GM12878 (cell line): ENCODE measurements around the gene FARS2. TPM values are rescaled to one million over a fixed set of nuclear protein-coding genes. Genes with fewer than 3 reads are reported as not detected.

Experiments used
- ATAC-seq: fragments of 200-7000 bp; cut with Tn5 transposase; 3 replicates; pipeline ENCODE4 v1.9.1; 2020; ENCODE audit warnings: mild to moderate bottlenecking, moderate library complexity
- BruUV-seq: library from RNA; stranded (reverse); fragments of 400-500 nt; replicated peaks from 2 replicates; lab custom pipeline; 2021; lab: Mats Ljungman, UMichigan
- CTCF ChIA-PET: fragments of 300-600 bp; sonication (Branson Sonifier 250); formaldehyde crosslinking; extraction: SDS; loops from one replicate; lab custom pipeline; 2021; ENCODE audit warnings: inconsistent platforms; lab: Yijun Ruan, JAX
- POLR2A ChIA-PET: fragments of 350-600 bp; formaldehyde crosslinking; extraction: SDS; loops from one replicate; lab custom pipeline; 2021; ENCODE audit warnings: inconsistent platforms; lab: Charles Lee
- RAD21 ChIA-PET: fragments of 300-600 bp; sonication (Branson Sonifier 250); formaldehyde crosslinking; loops from one replicate; lab custom pipeline; 2023; ENCODE audit warnings: antibody characterized with exemption; ENCODE audit not compliant: unreplicated experiment; lab: Charles Lee
- SMC1A ChIA-PET: fragments of 300-600 bp; sonication (Branson Sonifier 250); formaldehyde crosslinking; loops from one replicate; lab custom pipeline; 2023; ENCODE audit not compliant: unreplicated experiment, uncharacterized antibody; lab: Charles Lee
- DNase-seq: peaks from one replicate; pipeline ENCODE4 v3.0.0-alpha.2; 2011; ENCODE audit warnings: low read depth, low spot score
- FAIRE-seq: peaks from 3 replicates; lab custom pipeline; 2011; peaks lifted over from hg19 to GRCh38; lab: Jason Lieb, UNC
- H2AFZ ChIP-seq: 2 replicates; pipeline ENCODE4 v1.6.0; 2011; ENCODE audit warnings: low read depth, low read length, control low read depth; ENCODE audit not compliant: control insufficient read depth
- H3K27ac ChIP-seq: 2 replicates; pipeline ENCODE4 v1.5.1; 2011; ENCODE audit warnings: control low read depth; ENCODE audit not compliant: control insufficient read depth, insufficient read depth
- H3K27me3 ChIP-seq, 2 experiments: replicated peaks in 1 of 2; 2 replicates each; pipeline versions ENCODE4 v1.6.0 to v1.6.1; 2011; ENCODE audit warnings: low read length in 1 of 2; ENCODE audit not compliant: control insufficient read depth in 2 of 2, insufficient read depth in 2 of 2
- H3K36me3 ChIP-seq, 2 experiments: 2 replicates each; pipeline ENCODE4 v1.5.1; 2011; ENCODE audit warnings: low read length in 1 of 2; ENCODE audit not compliant: control insufficient read depth in 2 of 2, insufficient read depth in 2 of 2
- H3K4me1 ChIP-seq: 2 replicates; pipeline ENCODE4 v1.6.1; 2011; ENCODE audit warnings: mild to moderate bottlenecking, low read length, moderate library complexity, mixed read lengths; ENCODE audit not compliant: control insufficient read depth, insufficient read depth
- H3K4me2 ChIP-seq: 2 replicates; pipeline ENCODE4 v1.6.0; 2011; ENCODE audit warnings: control low read depth; ENCODE audit not compliant: control insufficient read depth, insufficient read depth
- H3K4me3 ChIP-seq: fragments of 200-600 bp; sonication (generic); 2 replicates; pipeline ENCODE4 v1.5.1; 2016
- H3K79me2 ChIP-seq: 2 replicates; pipeline ENCODE4 v1.6.0; 2011; ENCODE audit warnings: low read length; ENCODE audit not compliant: control insufficient read depth, insufficient read depth
- H3K9ac ChIP-seq: 2 replicates; pipeline ENCODE4 v1.8.0; 2011; ENCODE audit warnings: low read length, control low read depth, mixed read lengths; ENCODE audit not compliant: control insufficient read depth, insufficient read depth
- H3K9me3 ChIP-seq: replicated peaks from 3 replicates; pipeline ENCODE4 v1.5.1; 2011; ENCODE audit warnings: mild to moderate bottlenecking, low read length; ENCODE audit not compliant: control insufficient read depth, insufficient read depth
- H4K20me1 ChIP-seq: 2 replicates; pipeline ENCODE4 v1.6.0; 2011; ENCODE audit not compliant: control insufficient read depth, insufficient read depth
- ASH2L ChIP-seq: fragments of 300-600, 200-600 bp; sonication (generic); IDR thresholded peaks from 2 replicates; pipeline ENCODE4 v1.6.1; 2017; ENCODE audit warnings: low read depth, mild to moderate bottlenecking, borderline replicate concordance
- CREM ChIP-seq: IDR thresholded peaks from 2 replicates; pipeline ENCODE4 v1.6.1; 2014; ENCODE audit warnings: antibody characterized with exemption, low read depth
- EGR1 ChIP-seq, 2 experiments: IDR thresholded peaks; 1 replicate in 1 of 2; 2 replicates in 1 of 2; pipeline ENCODE4 v1.6.1; 2011 to 2012; ENCODE audit warnings: low read depth in 2 of 2, low read length in 2 of 2, borderline replicate concordance in 1 of 2, mild to moderate bottlenecking in 1 of 2, moderate library complexity in 1 of 2
- HCFC1 ChIP-seq: fragments of 150-350 bp; IDR thresholded peaks from 2 replicates; pipeline ENCODE4 v1.6.1; 2014; ENCODE audit warnings: low read length
- NBN ChIP-seq: fragments of 450-650 bp; IDR thresholded peaks from 2 replicates; pipeline ENCODE4 v1.6.1; 2016
- PAX8 ChIP-seq: fragments of 450-650 bp; IDR thresholded peaks from 2 replicates; pipeline ENCODE4 v1.6.1; 2017; ENCODE audit warnings: mild to moderate bottlenecking, moderate library complexity
- POLR2AphosphoS5 ChIP-seq: IDR thresholded peaks from 2 replicates; pipeline ENCODE4 v1.6.1; 2011; ENCODE audit warnings: mild to moderate bottlenecking, low read length, inconsistent platforms
- RAD21 ChIP-seq: IDR thresholded peaks from 2 replicates; pipeline ENCODE4 v1.6.1; 2011; ENCODE audit warnings: mild to moderate bottlenecking, low read depth, low read length, moderate library complexity; ENCODE audit not compliant: insufficient read depth
- SUPT20H ChIP-seq: IDR thresholded peaks from 2 replicates; pipeline ENCODE4 v1.6.1; 2011; ENCODE audit warnings: low read depth, mild to moderate bottlenecking, low read length, moderate library complexity, borderline replicate concordance; ENCODE audit not compliant: control insufficient read depth
- TAF1 ChIP-seq: IDR thresholded peaks from 2 replicates; pipeline ENCODE4 v1.6.1; 2011; ENCODE audit warnings: mild to moderate bottlenecking, low read depth, low read length, borderline replicate concordance
- TBL1XR1 ChIP-seq: IDR thresholded peaks from 2 replicates; pipeline ENCODE4 v1.6.1; 2012; ENCODE audit warnings: low read depth, low read length, improper control_type of control experiment
- ZSCAN29 ChIP-seq: fragments of 450-650 bp; IDR thresholded peaks from 2 replicates; pipeline ENCODE4 v1.6.1; 2017; ENCODE audit warnings: mild to moderate bottlenecking, moderate library complexity
- WGBS: methylation state at CpG from one replicate; pipeline ENCODE4 v1.1.6; 2016; ENCODE audit warnings: low lambda C conversion rate; ENCODE audit not compliant: insufficient replicate concordance, insufficient coverage; ENCODE audit errors: missing lambda C conversion rate; 5-methylcytosine and 5-hydroxymethylcytosine counted together
- in situ Hi-C: fragments of 300-500 bp; cut with MboI; formaldehyde crosslinking; loops from 9 replicates; pipeline ENCODE4 v1.14.3; 2018; ENCODE audit warnings: mixed read lengths
- intact Hi-C: fragments of 100-400 bp; cut with micrococcal nuclease; formaldehyde crosslinking; loops from one replicate; pipeline ENCODE4 v1.14.2; 2022; ENCODE audit not compliant: unreplicated experiment
- polyA plus RNA-seq, 11 experiments: library from polyadenylated mRNA; depleted of rRNA in 4 of 11; unstranded in 6 of 11; stranded (reverse) in 5 of 11; fragments of >200 nt; fragmentation: Nextera tagmentation in 4 of 11; fragmentation: Illumina TruSeq in 1 of 11; extraction: Ambion mirVana in 4 of 11; extraction: Trizol in 1 of 11; gene quantifications; 1 replicate in 1 of 11; 2 replicates in 10 of 11; pipeline versions ENCODE4 v1.2.1 to v1.2.3, GENCODE V29; 2011 to 2016; ENCODE audit warnings: inconsistent platforms in 2 of 11, missing spikeins in 2 of 11, low read depth in 1 of 11
- total RNA-seq, 4 experiments: library from RNA; depleted of rRNA in 3 of 4; stranded (reverse); fragments of >200 nt in 3 of 4; fragmentation: Illumina TruSeq in 1 of 4; extraction: Trizol in 1 of 4; gene quantifications; 2 replicates each; pipeline versions ENCODE4 v1.2.1 to v1.2.3, GENCODE V29; 2013 to 2021
- TF ChIP-seq, protein P1 (sequence below): fragments of 450-650 bp; IDR thresholded peaks from 2 replicates; pipeline ENCODE4 v1.6.1; 2014; ENCODE audit warnings: mild to moderate bottlenecking
- TF ChIP-seq, protein P2 (sequence below): fragments of 150-350 bp; IDR thresholded peaks from 2 replicates; pipeline ENCODE4 v1.6.1; 2016; ENCODE audit warnings: low read depth, low read length
- TF ChIP-seq, protein P3 (sequence below): fragments of 450-650 bp; formaldehyde crosslinking; IDR thresholded peaks from 2 replicates; pipeline ENCODE4 v1.4.0; 2022; ENCODE audit warnings: mild to moderate bottlenecking, moderate library complexity
- TF ChIP-seq, protein P4 (sequence below): fragments of 450-650 bp; IDR thresholded peaks from 2 replicates; pipeline ENCODE4 v1.6.1; 2016; ENCODE audit warnings: mild to moderate bottlenecking

Gene FARS2
- total and polyA plus RNA-seq, 10 of the 15 experiments (the other 5 are each of a cell fraction or from before 2014, with no cell fraction given): 16.8 to 46.7 (median 25.6) TPM

DNA sequence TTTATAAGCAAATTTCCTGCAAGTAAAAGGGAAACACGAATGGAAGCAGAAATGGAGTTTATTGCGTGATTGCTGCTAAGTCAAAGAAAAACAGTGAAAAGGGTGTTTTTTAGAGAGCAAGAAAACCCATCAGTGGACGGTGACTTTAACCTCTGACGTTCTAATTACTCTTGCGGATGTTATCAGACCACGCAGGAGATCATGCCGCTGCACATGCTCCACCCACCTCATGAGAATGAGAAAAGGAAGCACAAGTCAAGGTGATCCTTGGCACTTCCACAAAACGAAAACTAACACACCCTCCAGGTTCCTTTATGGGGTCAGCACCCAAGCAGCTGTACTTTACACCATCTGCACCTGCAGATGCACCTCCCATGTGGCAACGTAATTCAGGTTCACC is 45.5 kb upstream of the FARS2 start:
- no TSS peak for BruUV-seq
- 78% methylated on average over 9 of the region's 9 CpGs for WGBS
- H3K79me2 ChIP-seq: no peaks in the 10 kb centered on the region
- no peak overlapping the region for H3K4me3 ChIP-seq
- intact Hi-C loops (loop anchor here (1.0 kb wide), 1 partner anchor 88 kb away; no protein-coding TSS in a partner anchor), in situ Hi-C loops (no loop called here)
- FAIRE-seq (no peak), DNase-seq (no peak), ATAC-seq (no peak)
- H3K27ac ChIP-seq: no peak overlapping the region
- H3K4me1 ChIP-seq: no peaks in the 10 kb centered on the region
- H3K36me3 ChIP-seq: peaks cover 0 to 4% of the 10 kb centered on the region in 2 experiments; a peak in 2 of 4 replicates
- ChIA-PET CTCF (interaction anchor here (0.7 to 3.7 kb wide), 10 partner anchors 9 to 187 kb away, joined by 3 to 29 read pairs (median 4); no protein-coding TSS in a partner anchor), SMC1A (interaction anchor here (1.6 to 5.3 kb wide), 3 partner anchors 72 to 87 kb away, joined by 8 to 32 read pairs (median 12); no protein-coding TSS in a partner anchor), POLR2A (no interaction called here), RAD21 (interaction anchor here (1.2 to 3.1 kb wide), 3 partner anchors 19 to 87 kb away, joined by 3 to 17 read pairs (median 6); no protein-coding TSS in a partner anchor)
- no peak overlapping the region for H3K9ac ChIP-seq
- H2AFZ ChIP-seq: no peak overlapping the region
- H4K20me1 ChIP-seq: no peaks in the 10 kb centered on the region
- TF ChIP-seq SUPT20H (no peak), TAF1 (no peak), POLR2AphosphoS5 (no peak), EGR1 (IDR thresholded peaks at IDR 0.05; ENCODE audit: borderline replicate concordance in 1 of 2, low read depth in 2 of 2, low read length in 2 of 2) (no peak), TBL1XR1 (no peak), PAX8 (no peak), HCFC1 (no peak), ZSCAN29 (no peak), ASH2L (no peak), CREM (no peak), RAD21 (no peak), NBN (no peak)
- TF ChIP-seq, protein P1, sequence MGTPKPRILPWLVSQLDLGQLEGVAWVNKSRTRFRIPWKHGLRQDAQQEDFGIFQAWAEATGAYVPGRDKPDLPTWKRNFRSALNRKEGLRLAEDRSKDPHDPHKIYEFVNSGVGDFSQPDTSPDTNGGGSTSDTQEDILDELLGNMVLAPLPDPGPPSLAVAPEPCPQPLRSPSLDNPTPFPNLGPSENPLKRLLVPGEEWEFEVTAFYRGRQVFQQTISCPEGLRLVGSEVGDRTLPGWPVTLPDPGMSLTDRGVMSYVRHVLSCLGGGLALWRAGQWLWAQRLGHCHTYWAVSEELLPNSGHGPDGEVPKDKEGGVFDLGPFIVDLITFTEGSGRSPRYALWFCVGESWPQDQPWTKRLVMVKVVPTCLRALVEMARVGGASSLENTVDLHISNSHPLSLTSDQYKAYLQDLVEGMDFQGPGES: no peak
- TF ChIP-seq, protein P2, sequence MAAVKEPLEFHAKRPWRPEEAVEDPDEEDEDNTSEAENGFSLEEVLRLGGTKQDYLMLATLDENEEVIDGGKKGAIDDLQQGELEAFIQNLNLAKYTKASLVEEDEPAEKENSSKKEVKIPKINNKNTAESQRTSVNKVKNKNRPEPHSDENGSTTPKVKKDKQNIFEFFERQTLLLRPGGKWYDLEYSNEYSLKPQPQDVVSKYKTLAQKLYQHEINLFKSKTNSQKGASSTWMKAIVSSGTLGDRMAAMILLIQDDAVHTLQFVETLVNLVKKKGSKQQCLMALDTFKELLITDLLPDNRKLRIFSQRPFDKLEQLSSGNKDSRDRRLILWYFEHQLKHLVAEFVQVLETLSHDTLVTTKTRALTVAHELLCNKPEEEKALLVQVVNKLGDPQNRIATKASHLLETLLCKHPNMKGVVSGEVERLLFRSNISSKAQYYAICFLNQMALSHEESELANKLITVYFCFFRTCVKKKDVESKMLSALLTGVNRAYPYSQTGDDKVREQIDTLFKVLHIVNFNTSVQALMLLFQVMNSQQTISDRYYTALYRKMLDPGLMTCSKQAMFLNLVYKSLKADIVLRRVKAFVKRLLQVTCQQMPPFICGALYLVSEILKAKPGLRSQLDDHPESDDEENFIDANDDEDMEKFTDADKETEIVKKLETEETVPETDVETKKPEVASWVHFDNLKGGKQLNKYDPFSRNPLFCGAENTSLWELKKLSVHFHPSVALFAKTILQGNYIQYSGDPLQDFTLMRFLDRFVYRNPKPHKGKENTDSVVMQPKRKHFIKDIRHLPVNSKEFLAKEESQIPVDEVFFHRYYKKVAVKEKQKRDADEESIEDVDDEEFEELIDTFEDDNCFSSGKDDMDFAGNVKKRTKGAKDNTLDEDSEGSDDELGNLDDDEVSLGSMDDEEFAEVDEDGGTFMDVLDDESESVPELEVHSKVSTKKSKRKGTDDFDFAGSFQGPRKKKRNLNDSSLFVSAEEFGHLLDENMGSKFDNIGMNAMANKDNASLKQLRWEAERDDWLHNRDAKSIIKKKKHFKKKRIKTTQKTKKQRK: no peak
- TF ChIP-seq, protein P3, sequence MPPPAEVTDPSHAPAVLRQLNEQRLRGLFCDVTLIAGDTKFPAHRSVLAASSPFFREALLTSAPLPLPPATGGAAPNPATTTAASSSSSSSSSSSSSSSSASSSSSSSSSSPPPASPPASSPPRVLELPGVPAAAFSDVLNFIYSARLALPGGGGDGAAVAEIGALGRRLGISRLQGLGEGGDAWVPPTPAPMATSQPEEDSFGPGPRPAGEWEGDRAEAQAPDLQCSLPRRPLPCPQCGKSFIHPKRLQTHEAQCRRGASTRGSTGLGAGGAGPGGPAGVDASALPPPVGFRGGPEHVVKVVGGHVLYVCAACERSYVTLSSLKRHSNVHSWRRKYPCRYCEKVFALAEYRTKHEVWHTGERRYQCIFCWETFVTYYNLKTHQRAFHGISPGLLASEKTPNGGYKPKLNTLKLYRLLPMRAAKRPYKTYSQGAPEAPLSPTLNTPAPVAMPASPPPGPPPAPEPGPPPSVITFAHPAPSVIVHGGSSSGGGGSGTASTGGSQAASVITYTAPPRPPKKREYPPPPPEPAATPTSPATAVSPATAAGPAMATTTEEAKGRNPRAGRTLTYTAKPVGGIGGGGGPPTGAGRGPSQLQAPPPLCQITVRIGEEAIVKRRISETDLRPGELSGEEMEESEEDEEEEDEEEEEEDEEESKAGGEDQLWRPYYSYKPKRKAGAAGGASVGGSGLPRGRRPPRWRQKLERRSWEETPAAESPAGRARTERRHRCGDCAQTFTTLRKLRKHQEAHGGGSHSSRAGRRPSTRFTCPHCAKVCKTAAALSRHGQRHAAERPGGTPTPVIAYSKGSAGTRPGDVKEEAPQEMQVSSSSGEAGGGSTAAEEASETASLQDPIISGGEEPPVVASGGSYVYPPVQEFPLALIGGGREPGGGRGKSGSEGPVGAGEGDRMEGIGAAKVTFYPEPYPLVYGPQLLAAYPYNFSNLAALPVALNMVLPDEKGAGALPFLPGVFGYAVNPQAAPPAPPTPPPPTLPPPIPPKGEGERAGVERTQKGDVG: no peak
- TF ChIP-seq, protein P4, sequence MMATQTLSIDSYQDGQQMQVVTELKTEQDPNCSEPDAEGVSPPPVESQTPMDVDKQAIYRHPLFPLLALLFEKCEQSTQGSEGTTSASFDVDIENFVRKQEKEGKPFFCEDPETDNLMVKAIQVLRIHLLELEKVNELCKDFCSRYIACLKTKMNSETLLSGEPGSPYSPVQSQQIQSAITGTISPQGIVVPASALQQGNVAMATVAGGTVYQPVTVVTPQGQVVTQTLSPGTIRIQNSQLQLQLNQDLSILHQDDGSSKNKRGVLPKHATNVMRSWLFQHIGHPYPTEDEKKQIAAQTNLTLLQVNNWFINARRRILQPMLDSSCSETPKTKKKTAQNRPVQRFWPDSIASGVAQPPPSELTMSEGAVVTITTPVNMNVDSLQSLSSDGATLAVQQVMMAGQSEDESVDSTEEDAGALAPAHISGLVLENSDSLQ: no peak
- H3K4me2 ChIP-seq: no peak overlapping the region
- H3K27me3 ChIP-seq: no peaks in the 10 kb centered on the region
- H3K9me3 ChIP-seq: no peaks in the 10 kb centered on the region
